Measurements from ENCODE around the gene CBL.

Gene CBL

DNA sequence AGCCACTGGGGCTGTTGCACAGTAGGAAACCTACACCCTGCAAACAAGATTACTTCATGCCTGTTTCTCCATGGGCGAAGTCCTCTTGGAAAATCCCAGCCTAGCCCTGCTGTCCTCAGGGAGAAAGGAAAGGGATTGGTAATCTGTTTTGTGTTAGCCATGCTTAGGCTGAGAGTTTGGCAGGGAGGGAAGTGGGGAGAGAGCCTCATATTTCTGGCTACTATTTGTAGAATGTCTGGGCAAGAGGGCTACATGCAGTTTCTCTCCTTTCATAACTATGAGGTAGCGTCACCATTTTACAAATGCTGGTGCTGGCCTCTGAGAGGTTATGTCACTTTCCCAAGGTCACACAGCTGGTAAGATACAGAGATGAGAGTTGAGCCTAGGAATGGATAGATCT, 141.1 kb downstream of the CBL start:
- DNase-seq (ENCODE audit: low spot score), result no peak

DNA sequence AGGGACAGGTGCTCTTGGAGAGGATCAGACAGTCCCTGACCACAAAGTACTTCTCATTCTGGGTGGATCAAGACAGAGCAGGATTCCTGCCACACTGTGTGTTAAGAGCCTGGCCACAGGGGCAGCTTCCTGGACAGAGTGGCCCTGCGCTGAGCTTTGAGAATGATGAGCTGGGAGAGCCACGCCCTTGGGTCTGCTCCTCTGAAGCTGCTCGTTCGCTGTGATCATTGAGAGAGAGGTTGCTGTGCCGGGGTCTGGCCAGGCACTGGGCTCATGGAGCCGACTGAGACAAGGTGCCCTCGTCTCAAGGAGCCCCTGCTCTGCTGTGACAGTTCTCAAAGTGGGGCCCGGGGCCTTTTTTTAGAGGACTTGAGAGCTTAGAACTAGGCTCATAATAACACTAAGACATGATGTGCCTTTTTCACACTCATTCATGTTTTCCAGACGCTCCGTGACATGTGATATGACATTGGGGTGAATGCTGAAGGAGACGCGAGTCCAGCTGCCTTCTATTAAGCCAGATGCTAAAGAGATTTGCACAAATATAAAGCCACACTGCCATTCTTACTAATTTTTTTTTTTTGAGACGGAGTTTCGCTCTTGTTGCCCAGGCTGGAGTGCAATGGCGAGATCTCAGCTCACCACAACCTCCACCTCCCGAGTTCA, 141.9 kb downstream of the CBL start:
- DNase-seq (ENCODE audit: low spot score), result no peak

DNA sequence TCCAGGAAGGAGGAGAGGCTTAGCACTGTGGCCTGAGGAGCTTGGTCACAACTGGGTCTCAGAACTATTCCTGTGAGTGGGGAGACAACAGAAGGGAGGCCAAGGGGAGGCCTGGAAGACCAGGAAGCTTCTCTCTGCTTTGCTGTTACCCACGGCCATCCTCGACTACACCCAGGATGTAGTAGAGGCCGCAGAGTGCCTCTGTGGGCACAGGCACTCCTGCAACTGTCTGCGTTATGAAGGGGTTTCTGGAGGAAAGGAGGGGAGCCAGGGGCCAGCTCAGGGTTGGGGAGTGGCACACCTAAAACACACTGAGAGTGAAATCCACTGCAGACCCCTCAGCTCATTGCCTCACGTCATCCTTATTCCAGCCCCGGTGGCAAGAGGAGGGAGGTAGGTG, 144.2 kb downstream of the CBL start:
- no peak for DNase-seq (ENCODE audit: low spot score)

DNA sequence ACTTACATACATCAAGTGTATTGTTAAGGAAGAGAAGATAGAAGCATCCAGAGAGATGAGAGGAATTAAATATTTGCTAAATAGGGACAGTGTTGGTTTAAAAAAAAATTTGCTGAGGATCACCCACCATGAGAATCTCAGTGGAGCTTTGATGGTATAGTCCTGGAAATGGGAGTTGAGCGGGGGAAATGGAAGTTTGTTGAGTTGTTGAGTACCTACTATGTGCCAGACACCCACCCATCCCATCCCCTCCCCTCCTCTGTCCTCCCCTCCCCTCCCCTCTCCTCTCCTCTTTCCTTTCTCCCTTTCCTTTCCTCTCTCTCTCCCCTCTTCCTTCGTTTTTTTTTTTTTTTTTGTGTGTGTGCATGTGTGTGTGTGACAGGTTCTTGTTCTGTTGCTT, 145.1 kb downstream of the CBL start:
- DNase-seq (ENCODE audit: low spot score), result no peak

DNA sequence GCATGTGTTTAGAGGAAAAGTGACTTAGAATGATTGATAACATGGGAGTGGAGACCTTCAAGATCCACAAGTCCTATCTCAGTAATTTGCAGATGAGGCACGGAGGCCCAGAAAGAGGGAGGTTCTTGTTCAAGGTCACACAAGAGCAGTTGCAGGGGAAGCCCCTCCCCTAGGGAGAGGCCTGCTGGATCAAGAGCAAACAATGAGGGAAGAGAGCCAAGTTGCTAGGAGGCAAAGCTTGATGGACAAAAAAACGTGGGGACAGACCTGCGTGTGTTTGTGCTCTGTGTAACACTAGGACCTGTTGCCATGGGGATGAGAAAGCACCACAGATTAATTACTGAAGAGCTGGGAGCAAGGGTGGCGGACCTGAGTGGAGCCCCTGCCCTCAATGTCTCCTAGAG, 146.7 kb downstream of the CBL start:
- DNase-seq (ENCODE audit: low spot score), result no peak

DNA sequence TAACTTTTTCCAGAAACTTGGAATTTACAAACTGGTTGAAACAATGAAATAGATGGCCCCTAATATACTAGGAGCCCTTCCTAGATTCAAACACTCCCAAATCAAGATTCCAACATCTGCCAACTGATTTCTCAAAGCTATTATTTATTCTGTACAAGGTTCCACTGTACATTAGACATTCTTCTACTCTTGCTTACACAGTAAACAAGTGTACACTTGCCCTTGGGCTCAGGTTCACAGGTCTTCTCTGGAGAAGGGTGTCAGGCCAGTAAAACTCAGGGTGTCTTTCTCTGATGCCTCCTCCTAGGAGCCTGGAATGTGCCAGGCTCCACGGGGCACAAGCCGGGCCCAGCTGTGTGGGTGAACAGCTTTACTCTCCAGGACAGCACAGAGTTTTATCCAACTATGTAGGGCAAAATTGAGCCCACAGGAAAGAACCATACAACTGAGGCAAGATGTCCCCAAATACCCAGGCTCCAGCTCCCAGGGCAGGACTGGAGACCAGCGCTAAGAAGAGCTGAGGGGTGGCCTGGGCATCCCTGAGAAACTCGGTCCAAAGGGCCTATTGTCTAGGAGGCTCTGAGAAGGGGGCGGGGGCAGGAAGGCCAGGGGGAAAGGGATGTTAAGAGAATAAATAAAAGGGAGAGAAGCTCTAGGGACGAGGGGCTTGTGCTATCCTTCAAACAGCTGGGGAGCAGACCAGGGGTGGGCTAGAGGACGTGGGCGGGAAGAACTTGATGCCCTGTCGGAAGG, 149.1 kb downstream of the CBL start:
- no peak for DNase-seq (ENCODE audit: low spot score)

DNA sequence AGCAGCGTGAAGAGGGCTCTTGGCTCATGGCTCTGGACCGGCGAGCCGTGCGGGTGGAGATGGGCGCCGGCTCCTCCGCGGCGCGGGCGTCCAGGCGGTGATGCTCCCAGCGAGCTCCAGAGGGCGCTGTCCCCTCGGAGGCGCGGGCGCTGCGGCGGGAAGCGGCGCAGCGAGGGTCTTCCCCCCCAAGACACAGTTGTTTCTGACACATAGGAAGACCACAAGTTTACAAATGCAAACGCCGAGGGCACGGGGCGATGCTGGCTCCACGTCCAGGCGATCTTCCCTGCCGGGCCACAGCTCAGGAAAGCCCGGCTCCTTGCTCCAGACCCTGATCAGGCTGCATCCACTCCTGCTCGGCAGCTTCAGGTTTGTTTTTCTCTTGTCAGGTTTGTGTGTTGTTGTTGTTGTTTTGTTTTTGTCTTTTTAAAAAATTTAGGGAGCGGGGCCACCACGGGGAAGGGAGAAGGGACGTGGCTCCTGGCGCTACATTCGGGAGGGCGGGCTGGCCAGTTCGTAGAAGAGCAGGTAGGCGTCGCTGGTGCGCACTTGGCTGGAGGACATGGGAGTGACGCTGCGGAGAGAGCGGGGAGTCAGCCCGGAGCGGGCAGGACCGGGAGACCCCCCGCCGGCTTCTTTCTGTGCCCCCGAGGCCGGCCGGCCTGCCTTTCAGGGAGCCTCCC, 150.4 kb downstream of the CBL start:
- peak; percentile 86 for DNase-seq (ENCODE audit: low spot score)

DNA sequence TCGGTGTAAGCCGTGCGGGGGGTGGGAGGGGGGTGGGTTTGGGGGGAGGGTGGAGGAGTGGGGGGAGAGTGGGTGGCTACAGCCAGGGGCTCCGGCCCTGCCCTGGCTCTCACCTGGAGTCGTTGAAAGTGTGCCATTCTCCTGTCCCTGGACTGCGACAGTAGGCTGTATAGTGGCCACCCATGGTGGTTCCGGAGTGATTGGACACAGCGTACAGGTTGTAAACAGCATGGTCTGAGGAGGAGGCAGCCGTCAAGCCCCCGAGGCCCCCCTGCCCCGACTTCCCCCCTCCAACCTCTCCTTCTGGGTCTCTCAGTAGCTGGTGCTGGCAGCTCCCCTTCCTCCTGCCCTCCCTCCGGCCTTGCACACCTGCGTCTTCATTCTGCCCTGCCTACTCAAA, 150.9 kb downstream of the CBL start:
- DNase-seq (ENCODE audit: low spot score), result no peak
